Smooth muscle cell (in vitro differentiated cells): Measurements from ENCODE around the gene PKN2. TPM values are rescaled to one million over a fixed set of nuclear protein-coding genes. Genes with fewer than 3 reads are reported as not detected.
A peak's percentile ranks its signal among the peaks of the same experiment; 100 is the strongest.

Experiments
- DNase-seq: peaks from one replicate; lab custom pipeline; 2025; ENCODE audit not compliant: unreplicated experiment; lab: John Stamatoyannopoulos, UW
- H2AFZ ChIP-seq: fragments of 200-600 bp; sonication (generic); 2 replicates; pipeline ENCODE4 v1.6.0; 2016; ENCODE audit warnings: antibody characterized with exemption, low read depth, mild to moderate bottlenecking
- H3F3A ChIP-seq: fragments of 200-600 bp; sonication (generic); 2 replicates; pipeline ENCODE4 v1.6.0; 2017; ENCODE audit warnings: antibody characterized with exemption, low read depth
- H3K27ac ChIP-seq: fragments of 200-600 bp; sonication (generic); 2 replicates; pipeline ENCODE4 v1.5.1; 2016; ENCODE audit warnings: low read depth, mild to moderate bottlenecking
- H3K27me3 ChIP-seq: fragments of 200-600 bp; sonication (generic); 2 replicates; pipeline ENCODE4 v1.6.1; 2016; ENCODE audit warnings: low read depth, mild to moderate bottlenecking
- H3K36me3 ChIP-seq: fragments of 200-600 bp; sonication (generic); 2 replicates; pipeline ENCODE4 v1.5.1; 2016; ENCODE audit warnings: low read depth
- H3K4me1 ChIP-seq: fragments of 200-600 bp; sonication (generic); 2 replicates; pipeline ENCODE4 v1.5.1; 2016; ENCODE audit warnings: low read depth
- H3K4me2 ChIP-seq: fragments of 200-600 bp; sonication (generic); 2 replicates; pipeline ENCODE4 v1.6.0; 2016; ENCODE audit warnings: mild to moderate bottlenecking
- H3K4me3 ChIP-seq: fragments of 200-600 bp; sonication (generic); 2 replicates; pipeline ENCODE4 v1.5.1; 2016; ENCODE audit warnings: mild to moderate bottlenecking
- H3K79me2 ChIP-seq: fragments of 200-600 bp; sonication (generic); 2 replicates; pipeline ENCODE4 v1.6.0; 2016; ENCODE audit warnings: low read depth, mild to moderate bottlenecking
- H3K9ac ChIP-seq: fragments of 200-600 bp; sonication (generic); 2 replicates; pipeline ENCODE4 v1.6.0; 2016; ENCODE audit warnings: low read depth
- H3K9me3 ChIP-seq: fragments of 200-600 bp; sonication (generic); replicated peaks from 2 replicates; pipeline ENCODE4 v1.5.1; 2016; ENCODE audit warnings: low read depth
- H4K20me1 ChIP-seq: fragments of 200-600 bp; sonication (generic); 2 replicates; pipeline ENCODE4 v1.6.0; 2016; ENCODE audit warnings: low read depth
- WGBS: methylation state at CpG from one replicate; pipeline ENCODE4 v1.1.7; 2016; ENCODE audit warnings: low lambda C conversion rate; 5-methylcytosine and 5-hydroxymethylcytosine counted together
- polyA plus RNA-seq: library from polyadenylated mRNA; unstranded; fragments of >200 nt; fragmentation: Nextera tagmentation; extraction: Ambion mirVana; gene quantifications from 2 replicates; pipeline ENCODE4 v1.2.1, GENCODE V29; 2016
- total RNA-seq: library from RNA; depleted of rRNA; stranded (reverse); fragments of >200 nt; gene quantifications from 2 replicates; pipeline ENCODE4 v1.2.3, GENCODE V29; 2014
- TF ChIP-seq, protein P1 (sequence below): fragments of 200-600 bp; sonication (generic); IDR thresholded peaks from 2 replicates; pipeline ENCODE4 v1.5.1; 2017; ENCODE audit warnings: borderline replicate concordance, mild to moderate bottlenecking, antibody characterized with exemption; ENCODE audit not compliant: insufficient read depth, poor library complexity, severe bottlenecking

The PKN2 gene
- total and polyA plus RNA-seq, 2 experiments from 2014 or later, result 16.3 to 41.2 TPM

GRCh38 chr1:88658419-88658818 is 25.7 kb upstream of the PKN2 start:
- no peak overlapping the region for H3K4me2 ChIP-seq

DNA sequence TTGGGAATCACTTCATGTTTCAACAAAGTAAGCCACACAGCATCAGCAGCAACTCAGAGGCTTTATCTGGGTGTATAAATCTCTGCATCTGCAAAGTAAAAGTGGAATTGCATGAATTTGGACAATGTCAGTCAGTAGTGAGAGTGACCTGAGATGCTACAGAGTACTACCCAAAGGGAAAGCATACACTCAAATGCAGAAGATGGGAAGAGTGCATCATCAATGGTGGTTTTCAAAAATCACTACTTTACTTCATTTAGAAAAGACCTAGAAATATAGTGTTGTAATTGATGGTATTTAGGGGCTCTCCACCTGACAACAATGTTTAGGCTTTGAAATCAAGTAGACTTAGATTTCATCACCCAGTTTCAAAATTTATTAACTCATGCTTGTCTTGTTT is 24.5 kb upstream of the PKN2 start:
- Histone ChIP-seq H3K9me3 (no peaks in the 10 kb centered on the region), H3K4me2 (no peak overlapping the region), H2AFZ (no peak overlapping the region), H3K4me3 (no peak overlapping the region), H3K9ac (no peak overlapping the region), H3K4me1 (peaks cover 14% of the 10 kb centered on the region), H4K20me1 (no peaks in the 10 kb centered on the region), H3K27me3 (no peaks in the 10 kb centered on the region), H3F3A (no peaks in the 10 kb centered on the region), H3K79me2 (no peaks in the 10 kb centered on the region), H3K36me3 (no peaks in the 10 kb centered on the region), H3K27ac (no peak overlapping the region)
- TF ChIP-seq, protein P1, sequence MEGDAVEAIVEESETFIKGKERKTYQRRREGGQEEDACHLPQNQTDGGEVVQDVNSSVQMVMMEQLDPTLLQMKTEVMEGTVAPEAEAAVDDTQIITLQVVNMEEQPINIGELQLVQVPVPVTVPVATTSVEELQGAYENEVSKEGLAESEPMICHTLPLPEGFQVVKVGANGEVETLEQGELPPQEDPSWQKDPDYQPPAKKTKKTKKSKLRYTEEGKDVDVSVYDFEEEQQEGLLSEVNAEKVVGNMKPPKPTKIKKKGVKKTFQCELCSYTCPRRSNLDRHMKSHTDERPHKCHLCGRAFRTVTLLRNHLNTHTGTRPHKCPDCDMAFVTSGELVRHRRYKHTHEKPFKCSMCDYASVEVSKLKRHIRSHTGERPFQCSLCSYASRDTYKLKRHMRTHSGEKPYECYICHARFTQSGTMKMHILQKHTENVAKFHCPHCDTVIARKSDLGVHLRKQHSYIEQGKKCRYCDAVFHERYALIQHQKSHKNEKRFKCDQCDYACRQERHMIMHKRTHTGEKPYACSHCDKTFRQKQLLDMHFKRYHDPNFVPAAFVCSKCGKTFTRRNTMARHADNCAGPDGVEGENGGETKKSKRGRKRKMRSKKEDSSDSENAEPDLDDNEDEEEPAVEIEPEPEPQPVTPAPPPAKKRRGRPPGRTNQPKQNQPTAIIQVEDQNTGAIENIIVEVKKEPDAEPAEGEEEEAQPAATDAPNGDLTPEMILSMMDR, result no peak
- no peak for DNase-seq

More at GRCh38 chr1:88658419-88658818, 25.7 kb upstream of the PKN2 start:
- TF ChIP-seq, protein P1, result no peak
- Histone ChIP-seq H3K9me3 (no peaks in the 10 kb centered on the region), H3F3A (no peaks in the 10 kb centered on the region), H2AFZ (peak overlapping the region; percentile 21), H3K27ac (peak overlapping the region; percentile 66), H3K27me3 (no peaks in the 10 kb centered on the region), H4K20me1 (no peaks in the 10 kb centered on the region), H3K4me3 (no peak overlapping the region), H3K36me3 (no peaks in the 10 kb centered on the region), H3K9ac (no peak overlapping the region), H3K79me2 (no peaks in the 10 kb centered on the region), H3K4me1 (peaks cover 14% of the 10 kb centered on the region)
- WGBS, result 59% methylated on average over 3 of the region's 3 CpGs
- no peak for DNase-seq

- H3K4me1 ChIP-seq, result peaks cover 14% of the 10 kb centered on the region
- H2AFZ ChIP-seq, result peak overlapping the region; percentile 56
- no peak for DNase-seq
- 71% methylated on average over 4 of the region's 4 CpGs for WGBS
- H3K9ac ChIP-seq, result no peak overlapping the region
- H3K9me3 ChIP-seq, result no peaks in the 10 kb centered on the region
- H3K36me3 ChIP-seq, result no peaks in the 10 kb centered on the region
- TF ChIP-seq, protein P1, result no peak
- peak overlapping the region; percentile 25 for H3K27ac ChIP-seq
- no peak overlapping the region for H3K4me2 ChIP-seq
- no peak overlapping the region for H3K4me3 ChIP-seq
- H3K27me3 ChIP-seq, result no peaks in the 10 kb centered on the region
- no peaks in the 10 kb centered on the region for H3F3A ChIP-seq
- H3K79me2 ChIP-seq, result no peaks in the 10 kb centered on the region
- no peaks in the 10 kb centered on the region for H4K20me1 ChIP-seq
These were observed 22.9 kb upstream of the PKN2 start for GRCh38 chr1:88661188-88661587.

- Histone ChIP-seq H3K36me3 (no peaks in the 10 kb centered on the region), H3K4me1 (peaks cover 14% of the 10 kb centered on the region), H3K27ac (peak overlapping the region; percentile 25), H3K9ac (peak overlapping the region; percentile 13), H3K79me2 (no peaks in the 10 kb centered on the region), H3F3A (no peaks in the 10 kb centered on the region), H3K4me2 (no peak overlapping the region), H3K27me3 (no peaks in the 10 kb centered on the region), H3K4me3 (no peak overlapping the region), H4K20me1 (no peaks in the 10 kb centered on the region), H2AFZ (peak overlapping the region; percentile 56), H3K9me3 (no peaks in the 10 kb centered on the region)
- 20% methylated on average over 2 of the region's 2 CpGs for WGBS
- no peak for DNase-seq
- TF ChIP-seq, protein P1, result no peak
These were observed 21.9 kb upstream of the PKN2 start for GRCh38 chr1:88661951-88662699.
